ENCODE measurements around the gene PTH1R.

- no peak for TF ChIP-seq CEBPB (IDR thresholded peaks at IDR 0.05)
- TF ChIP-seq RAD21 (IDR thresholded peaks at IDR 0.05; ENCODE audit: low read depth), result no peak
- no peak for TF ChIP-seq ZBTB7A (IDR thresholded peaks at IDR 0.05; ENCODE audit: low read depth)
These were observed 50.8 kb downstream of the PTH1R start for GRCh38 chr3:46928282-46928681.

Measured in Ishikawa (cell line).